GM19043 (cell line): ENCODE measurements around the gene GAK.

ENCODE experiments used
- ATAC-seq: cut with Tn5 transposase; IDR thresholded peaks from one replicate; pipeline ENCODE4 v1.9.1; 2021; ENCODE audit warnings: low read depth; ENCODE audit not compliant: unreplicated experiment

GAK gene

GRCh38 chr4:965048-965765 is 33.1 kb upstream of the GAK start:
- no peak for ATAC-seq

- no peak for ATAC-seq
Measured at GRCh38 chr4:964346-965025, 32.4 kb upstream of the GAK start.

GRCh38 chr4:963276-964225 is 31.4 kb upstream of the GAK start:
- no peak for ATAC-seq

- no peak for ATAC-seq
Measured at GRCh38 chr4:962231-963208, 30.4 kb upstream of the GAK start.

- ATAC-seq = no peak
Measured at GRCh38 chr4:961351-962230, 29.5 kb upstream of the GAK start.

GRCh38 chr4:960636-961350 is 28.7 kb upstream of the GAK start:
- ATAC-seq = no peak

- no peak for ATAC-seq
Measured at GRCh38 chr4:960140-960635, 28.1 kb upstream of the GAK start.

- ATAC-seq = no peak
Measured at GRCh38 chr4:959338-960139, 27.4 kb upstream of the GAK start.

- ATAC-seq = no peak
Measured at GRCh38 chr4:958696-959337, 26.7 kb upstream of the GAK start.

GRCh38 chr4:958314-958665 is 26.2 kb upstream of the GAK start:
- ATAC-seq = no peak

- ATAC-seq = no peak
Measured at GRCh38 chr4:957581-958313, 25.6 kb upstream of the GAK start.

- ATAC-seq = no peak
Measured at GRCh38 chr4:957231-957580, 25.1 kb upstream of the GAK start.

GRCh38 chr4:956531-957230 is 24.6 kb upstream of the GAK start:
- ATAC-seq = no peak

- ATAC-seq = no peak
Measured at GRCh38 chr4:955931-956381, 23.8 kb upstream of the GAK start.

- no peak for ATAC-seq
Measured at GRCh38 chr4:955161-955921, 23.2 kb upstream of the GAK start.
